HG03460 (cell line): Measurements from ENCODE around the gene CHORDC1.
"Not testable (repeated sequence)": the region's sequence is repeated elsewhere in the genome, so short reads cannot be mapped to it uniquely, and the experiment has no call there.

Source experiments
- ATAC-seq: cut with Tn5 transposase; IDR thresholded peaks from one replicate; pipeline ENCODE4 v1.9.1; 2021; ENCODE audit not compliant: unreplicated experiment

CHORDC1 gene

DNA sequence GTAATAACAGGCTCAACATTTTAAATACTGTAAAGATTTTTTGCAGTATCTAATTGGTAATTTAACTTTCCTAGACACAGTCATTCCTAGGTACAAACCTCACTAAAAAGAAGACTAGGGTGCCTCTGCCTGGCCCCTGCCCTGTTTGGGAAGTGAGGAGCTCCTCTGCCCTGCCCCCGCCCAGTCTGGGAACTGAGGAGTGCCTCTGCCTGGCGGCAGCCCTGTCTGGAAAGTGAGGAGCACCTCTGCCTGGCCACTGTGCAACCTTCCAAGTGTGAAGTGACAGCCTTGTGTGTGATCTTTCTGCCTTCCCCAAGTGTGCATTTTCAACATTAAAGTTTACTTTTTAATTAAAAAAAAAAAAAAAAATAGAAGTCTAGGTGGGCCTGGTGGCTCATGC is 4.2 kb downstream of the CHORDC1 start:
- no peak for ATAC-seq

DNA sequence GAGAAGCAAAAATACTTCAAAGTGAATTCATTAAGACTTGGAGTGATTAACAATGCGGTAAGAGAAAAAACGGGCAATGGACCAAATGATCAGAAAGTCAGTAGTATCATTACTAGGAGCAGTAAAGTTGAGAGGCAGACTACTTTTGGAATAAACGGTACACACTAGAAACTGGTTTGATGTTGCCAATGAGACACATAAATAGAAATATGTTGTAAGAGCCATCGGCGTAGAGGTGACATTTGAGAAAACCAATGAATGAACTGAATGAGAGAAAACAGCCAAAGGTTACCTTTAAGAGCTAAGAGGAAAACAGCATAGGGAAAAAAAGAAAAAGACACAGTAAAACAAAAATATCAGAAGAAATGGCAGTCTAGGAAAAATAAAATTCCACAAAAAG is 6.2 kb downstream of the CHORDC1 start:
- no peak for ATAC-seq

DNA sequence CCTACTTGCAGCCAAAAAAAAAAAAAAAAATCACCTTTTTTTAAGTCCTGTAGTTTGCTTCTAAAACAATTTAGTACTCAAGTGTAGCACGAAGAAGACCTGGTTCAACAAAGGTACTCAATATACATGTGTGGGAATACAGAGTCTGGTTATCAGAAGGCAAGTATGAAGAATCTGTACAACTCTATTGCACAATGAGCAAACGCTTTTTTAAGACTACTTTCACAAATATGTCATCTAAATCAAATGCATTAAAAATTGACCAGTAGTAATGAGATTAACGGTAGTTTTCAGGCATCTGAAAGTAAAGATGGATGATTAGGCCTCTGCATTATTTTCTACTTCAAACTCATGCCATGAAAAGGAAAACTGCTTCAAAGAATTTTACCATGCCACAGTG is 9.5 kb downstream of the CHORDC1 start:
- no peak for ATAC-seq

DNA sequence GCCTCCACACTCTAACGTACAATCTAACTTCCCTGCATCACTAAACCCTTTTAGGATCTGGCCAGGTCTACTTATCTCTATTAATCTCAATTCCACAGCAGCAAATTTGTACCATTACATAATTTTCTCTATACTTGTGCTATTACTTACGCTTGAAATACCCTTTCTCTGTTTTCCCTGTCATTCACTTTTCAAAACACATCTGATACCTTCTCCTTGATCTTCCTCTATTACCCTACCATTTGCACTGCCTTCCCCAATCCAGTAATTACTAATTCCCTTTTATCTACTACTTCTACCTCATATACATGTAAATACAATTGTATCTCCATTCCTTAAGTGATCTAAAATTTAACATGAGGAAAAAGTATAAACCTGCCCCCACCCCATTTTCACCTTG is 14.0 kb downstream of the CHORDC1 start:
- ATAC-seq = no peak

DNA sequence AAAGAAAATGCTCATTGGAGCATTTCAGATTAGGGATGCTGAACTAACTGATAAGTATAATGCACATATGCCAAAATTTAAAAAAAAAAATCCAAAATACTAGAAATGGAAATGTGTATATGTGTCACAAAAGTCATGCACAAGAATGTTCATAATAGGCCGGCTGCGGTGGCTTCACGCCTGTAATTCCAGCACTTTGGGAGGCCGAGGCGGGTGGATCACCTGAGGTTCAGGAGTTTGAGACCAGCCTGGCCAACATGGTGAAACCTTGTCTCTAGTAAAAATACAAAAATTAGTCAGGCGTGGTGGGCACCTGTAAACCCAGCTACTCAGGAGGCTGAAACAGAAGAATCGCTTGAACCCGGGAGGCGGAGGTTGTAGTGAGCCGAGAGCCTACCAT is 14.9 kb downstream of the CHORDC1 start:
- ATAC-seq = not testable (repeated sequence)

DNA sequence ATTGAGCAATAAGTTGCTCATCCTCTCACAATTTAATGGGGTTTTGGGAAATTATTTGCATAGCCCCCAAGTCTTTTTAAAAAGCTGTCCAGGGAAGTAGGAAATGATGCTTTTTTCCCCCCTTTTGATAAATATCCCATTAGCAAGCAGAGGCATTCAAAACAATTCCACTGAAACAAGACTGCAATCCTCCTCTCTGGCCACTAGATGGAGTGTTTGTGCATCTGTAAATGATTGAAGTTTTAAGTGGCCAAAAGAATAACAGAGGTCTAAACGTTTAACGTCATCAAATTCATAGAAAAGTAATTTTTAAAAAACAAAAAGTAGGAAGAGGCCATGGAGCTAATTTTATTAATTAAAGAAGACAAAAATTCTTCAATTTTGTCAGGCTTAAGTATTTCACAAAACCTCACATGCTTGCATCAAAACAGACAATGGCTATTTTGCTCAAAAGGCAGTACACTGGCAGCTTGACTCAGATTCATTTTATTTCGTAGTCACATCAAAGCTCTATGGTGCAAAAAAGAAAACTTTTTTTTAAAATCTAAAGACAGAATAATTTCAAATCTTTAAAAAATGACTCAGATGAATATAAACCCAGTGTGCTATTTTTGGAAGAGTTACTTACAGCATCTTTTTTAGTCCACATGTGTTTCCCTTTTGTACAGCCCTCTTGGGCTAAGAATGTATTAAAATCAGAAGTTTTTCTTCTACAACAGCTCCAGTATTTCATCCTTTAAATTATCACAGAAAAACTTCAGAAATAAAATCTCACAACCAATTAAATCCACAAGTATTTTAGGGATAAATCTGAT is 17.8 kb downstream of the CHORDC1 start:
- peak; percentile 73 for ATAC-seq

DNA sequence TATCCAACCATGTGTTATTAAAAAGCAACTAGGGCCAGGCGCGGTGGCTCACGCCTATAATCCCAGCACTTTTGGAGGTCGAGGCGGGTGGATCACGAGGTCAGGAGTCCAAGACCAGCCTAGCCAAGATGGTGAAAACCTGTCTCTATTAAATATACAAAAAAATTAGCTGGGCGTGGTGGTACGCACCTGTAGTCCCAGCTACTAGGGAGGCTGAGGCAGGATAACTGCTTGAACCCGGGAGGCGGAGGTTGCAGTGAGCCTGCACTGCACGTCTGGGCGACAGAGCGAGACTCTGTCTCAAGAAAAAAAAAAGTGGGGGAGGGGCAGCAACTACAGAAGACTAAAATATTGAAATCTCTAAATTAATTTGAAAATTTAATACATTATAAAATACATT is 18.4 kb downstream of the CHORDC1 start:
- no peak for ATAC-seq

DNA sequence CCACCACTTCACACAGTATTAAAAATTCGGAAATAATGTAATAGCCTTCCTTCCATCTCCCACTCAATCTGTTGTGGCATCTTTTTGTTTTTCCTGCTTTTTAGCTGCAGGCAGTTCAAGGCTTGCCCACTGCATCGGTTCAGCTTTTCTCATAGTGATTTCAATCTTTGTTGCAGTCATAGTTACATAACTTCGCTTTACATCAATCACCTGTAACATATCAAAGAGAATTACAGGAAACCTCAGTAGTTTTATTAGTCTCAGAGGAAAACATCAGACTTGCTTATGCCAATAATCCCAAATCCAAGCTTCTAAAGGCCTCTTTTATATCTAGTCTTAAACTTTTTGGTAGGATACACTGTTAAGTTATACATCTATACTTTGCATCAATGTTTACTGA is 20.5 kb downstream of the CHORDC1 start:
- ATAC-seq = no peak

DNA sequence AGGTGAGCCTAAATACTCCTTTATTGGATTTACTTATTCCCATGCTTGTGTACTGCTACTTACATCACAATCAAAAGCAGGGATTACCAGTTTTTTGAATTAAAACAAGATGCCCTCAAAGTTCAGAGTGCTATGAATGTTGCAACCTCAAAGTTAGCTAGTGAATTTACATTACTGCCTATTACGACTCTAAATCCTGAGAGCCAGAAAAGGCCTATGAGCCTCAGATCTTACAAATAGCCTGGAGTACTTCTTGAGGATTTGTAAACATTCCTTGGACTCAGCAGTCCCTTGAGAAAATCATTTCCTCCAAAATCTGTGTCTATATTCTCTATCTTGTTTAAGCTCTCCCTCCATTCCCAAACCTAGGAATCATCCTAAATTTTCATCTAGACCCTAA is 25.5 kb downstream of the CHORDC1 start:
- no peak for ATAC-seq

DNA sequence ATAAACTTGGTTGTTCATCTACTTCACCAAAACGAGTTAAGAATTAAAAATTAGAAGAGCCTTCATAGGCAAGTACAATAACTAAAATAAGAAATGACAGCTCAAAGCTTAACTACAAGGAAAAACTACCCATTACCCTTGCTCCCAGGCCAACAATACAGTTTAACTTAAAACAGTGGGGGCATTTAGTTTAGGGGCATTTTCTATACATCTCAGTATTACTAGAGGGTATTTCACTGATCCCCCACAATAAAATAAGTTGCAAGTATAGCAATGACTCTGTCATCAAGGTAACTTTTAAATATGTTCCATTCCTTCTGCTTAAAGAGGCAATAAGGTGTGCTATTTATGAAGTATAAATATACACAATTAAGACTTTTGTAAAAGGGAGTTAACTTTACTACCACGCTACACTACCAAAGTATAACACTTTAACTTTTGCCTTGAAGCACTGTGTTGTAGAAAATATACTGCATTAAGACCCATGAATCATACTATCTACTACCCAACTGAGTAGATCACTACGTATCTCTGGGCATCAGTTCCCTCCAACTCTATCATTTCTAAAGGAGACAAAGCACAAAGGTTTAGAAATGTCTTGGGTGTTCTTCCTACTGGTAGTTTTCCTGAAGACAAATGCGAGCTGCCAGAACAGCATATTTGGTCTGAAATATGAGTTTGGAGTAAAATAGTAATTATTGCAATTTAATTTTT is 29.8 kb downstream of the CHORDC1 start:
- no peak for ATAC-seq

DNA sequence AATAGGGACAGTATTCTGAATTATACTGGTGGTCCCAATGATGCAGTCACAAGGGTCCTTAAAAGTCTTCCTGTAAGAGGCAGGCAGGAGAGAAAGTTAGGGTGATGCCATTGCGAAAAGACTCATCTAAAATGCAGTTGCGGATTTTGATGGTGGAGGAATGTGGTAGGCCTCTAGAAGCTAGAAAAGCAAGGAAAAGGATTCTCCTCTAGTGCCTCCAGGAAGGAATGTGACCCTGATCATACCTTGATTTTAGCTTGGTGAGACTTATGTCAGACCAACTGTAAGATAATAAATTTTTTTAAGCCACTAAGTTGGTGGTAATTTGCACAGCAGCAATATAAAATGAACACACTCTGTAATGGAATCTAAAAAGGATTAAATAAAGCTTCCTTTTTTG is 33.8 kb downstream of the CHORDC1 start:
- ATAC-seq = no peak

DNA sequence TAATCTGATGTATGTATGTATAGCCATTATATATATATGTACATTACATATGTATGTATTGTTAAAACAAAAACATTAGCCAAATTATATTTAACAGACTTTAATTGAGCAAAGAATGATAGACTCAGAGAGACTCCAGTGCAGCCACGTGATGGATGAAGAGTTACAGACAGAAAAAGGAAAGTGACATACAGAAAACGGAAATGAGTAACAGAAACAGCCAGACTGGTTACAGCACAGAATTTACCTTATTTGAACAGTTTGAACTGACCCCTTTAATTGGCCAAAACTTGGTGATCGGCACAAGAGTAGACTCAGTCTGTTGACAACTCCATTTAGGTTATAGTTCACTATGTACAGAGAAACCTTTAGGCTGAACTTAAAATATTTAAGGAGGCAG is 35.0 kb downstream of the CHORDC1 start:
- ATAC-seq = no peak

DNA sequence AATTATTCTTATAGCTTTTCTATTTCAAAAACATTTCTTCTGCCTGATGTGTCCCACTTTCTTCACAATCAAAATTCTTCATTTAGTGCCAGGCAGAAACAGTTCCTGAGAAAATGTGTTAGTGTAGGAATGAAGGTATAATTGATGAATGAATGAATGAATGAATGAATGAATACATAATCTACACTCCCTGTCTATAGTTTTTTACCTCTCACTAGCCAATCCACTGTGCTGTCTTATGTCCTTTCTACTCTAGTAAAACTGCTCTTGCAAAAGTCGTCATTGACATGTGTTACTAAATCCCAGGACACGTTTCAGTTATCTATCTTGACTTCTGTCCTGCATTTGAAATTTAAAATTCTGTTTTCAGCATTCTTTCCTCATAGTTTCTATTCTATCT is 42.9 kb downstream of the CHORDC1 start:
- ATAC-seq = no peak

DNA sequence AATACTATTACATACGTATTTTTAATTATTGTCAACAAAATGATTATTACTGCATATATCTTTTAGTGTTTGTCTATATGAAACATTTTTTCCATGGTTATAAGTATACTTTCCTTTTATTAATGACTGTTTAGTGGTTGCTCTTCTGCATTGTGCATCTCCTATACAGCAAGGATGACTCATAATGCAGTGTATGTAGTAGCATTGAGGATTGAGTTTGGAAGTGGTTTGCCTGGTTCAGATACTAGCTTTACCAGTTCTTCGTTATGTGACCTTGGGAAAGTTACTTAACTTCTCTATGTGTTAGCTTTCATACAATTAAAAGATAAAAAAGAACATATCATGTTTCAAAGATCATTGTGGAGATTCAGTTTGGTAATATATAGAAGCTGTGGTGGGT is 44.1 kb downstream of the CHORDC1 start:
- no peak for ATAC-seq

DNA sequence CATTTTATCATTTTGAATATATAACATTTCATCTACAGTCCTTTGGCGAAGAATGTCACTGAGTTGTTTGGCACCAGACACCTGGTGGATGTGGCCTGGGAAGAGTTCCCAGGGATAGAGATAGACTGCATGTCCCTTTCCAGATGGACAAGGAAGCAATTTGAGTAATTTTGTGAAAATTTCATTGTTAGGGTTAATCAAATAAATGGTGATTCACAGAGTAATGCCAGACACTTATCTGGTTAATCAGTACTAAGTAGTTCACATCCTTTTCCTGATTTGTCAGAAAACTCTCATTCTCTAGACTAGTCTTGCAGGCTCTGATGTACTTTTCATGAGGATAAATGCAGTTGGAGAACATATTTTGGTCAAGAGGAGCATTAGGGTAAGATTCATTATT is 46.8 kb downstream of the CHORDC1 start:
- ATAC-seq = no peak

DNA sequence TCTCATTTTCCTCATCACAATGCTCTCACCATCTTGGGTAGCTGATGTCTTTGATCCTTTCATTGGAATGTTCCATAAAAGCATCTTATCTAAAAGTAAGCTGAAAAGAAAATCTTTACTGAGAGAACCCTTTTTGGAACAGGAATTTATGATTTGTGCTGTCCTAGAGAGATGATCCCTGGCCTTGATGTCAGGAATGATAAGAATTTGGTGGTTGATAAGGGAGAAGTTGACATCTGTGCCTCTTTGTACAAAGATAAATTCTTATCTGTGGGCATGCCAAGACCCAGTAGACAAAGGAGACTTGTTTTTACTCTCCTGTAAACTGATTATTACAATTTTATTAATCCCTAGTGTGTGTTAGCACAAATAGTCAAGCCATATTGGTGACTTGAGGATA is 51.5 kb downstream of the CHORDC1 start:
- no peak for ATAC-seq

DNA sequence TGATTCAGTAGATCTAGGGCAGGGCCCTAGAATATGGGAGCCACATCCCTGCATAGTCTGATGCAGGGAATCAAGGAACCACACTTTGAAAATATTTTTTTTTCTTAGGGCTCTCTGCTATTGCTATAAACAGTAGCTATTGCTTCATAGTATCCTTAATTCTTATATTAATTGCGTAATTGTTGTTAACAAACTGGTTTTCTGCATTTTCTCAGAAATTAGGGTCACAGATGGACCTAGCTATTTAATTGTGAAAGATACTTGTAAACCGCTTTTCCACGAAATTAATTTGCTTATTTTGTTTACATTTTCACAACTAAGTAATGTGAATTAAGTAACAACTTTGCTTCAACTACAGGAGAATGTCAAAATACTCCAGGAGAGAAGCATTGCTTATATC is 54.3 kb downstream of the CHORDC1 start:
- no peak for ATAC-seq

DNA sequence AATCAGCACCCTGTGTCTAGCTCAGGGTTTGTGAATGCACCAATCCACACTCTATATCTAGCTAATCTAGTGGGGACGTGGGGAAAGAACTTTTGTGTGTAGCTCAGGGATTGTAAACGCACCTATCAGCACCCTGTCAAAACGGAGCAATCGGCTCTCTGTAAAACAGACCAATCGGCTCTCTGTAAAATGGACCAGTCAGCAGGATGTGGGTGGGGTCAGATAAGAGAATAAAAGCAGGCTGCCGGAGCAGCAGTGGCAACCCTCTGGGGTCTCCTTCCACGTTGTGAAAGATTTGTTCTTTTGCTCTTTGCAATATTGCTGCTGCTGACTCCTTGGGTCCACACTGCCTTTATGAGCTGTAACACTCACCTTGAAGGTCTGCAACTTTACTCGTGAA is 55.1 kb downstream of the CHORDC1 start:
- not testable (repeated sequence) for ATAC-seq

DNA sequence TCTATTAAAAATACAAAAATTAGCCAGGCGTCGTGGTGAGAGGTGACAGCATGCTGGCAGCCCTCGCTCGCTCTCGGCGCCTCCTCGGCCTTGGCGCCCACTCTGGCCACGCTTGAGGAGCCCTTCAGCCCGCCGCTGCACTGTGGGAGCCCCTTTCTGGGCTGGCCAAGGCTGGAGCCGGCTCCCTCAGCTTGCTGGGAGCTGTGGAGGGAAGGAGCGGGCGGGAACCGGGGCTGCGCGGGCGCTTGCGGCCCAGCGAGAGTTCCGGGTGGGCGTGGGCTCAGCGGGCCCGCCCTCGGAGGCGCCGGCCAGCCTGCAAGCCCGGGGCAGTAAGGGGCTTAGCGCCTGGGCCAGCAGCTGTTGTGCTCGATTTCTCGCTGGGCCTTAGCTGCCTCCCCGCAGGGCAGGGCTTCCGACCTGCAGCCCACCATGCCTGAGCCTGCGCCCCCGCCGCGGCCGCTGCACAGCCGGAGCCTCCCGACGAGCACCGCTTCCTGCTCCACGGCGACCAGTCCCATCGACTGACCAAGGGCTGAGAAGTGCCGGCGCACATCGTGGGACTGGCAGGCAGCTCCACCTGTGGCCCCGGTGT is 55.8 kb downstream of the CHORDC1 start:
- ATAC-seq = not testable (repeated sequence)
